HL-60 (cell line): ENCODE measurements around the gene TSC2.
"Not testable (repeated sequence)": the region's sequence is repeated elsewhere in the genome, so short reads cannot be mapped to it uniquely, and the experiment has no call there.

ENCODE experiments used
- DNase-seq, 2 experiments: peaks; one replicate each; pipeline ENCODE4 v3.0.0-alpha.2; 2010 to 2020; ENCODE audit warnings: low read depth in 1 of 2, low spot score in 1 of 2
- H3K27ac ChIP-seq: fragments of 250-450 bp; sonication (Bioruptor Pico); replicated peaks from 2 replicates; pipeline ENCODE4 v1.5.1; 2020; ENCODE audit warnings: mild to moderate bottlenecking, moderate library complexity
- H3K27me3 ChIP-seq: fragments of 250-450 bp; sonication (Bioruptor Pico); 2 replicates; pipeline ENCODE4 v1.5.1; 2021; ENCODE audit warnings: mild to moderate bottlenecking, moderate library complexity; ENCODE audit not compliant: insufficient read depth, poor library complexity, severe bottlenecking
- H3K4me3 ChIP-seq: replicated peaks from 2 replicates; pipeline ENCODE4 v1.5.1; 2011; ENCODE audit warnings: mild to moderate bottlenecking, control low read depth, low read length; ENCODE audit not compliant: insufficient read depth
- CTCF ChIP-seq: IDR thresholded peaks from one replicate; pipeline ENCODE4 v1.5.1; 2011; ENCODE audit warnings: low read length, control low read depth, inconsistent platforms; ENCODE audit not compliant: insufficient read depth
- GABPA ChIP-seq: IDR thresholded peaks from 2 replicates; pipeline ENCODE4 v1.6.1; 2012; ENCODE audit warnings: low read depth
- POLR2AphosphoS5 ChIP-seq: IDR thresholded peaks from 2 replicates; pipeline ENCODE4 v1.6.1; 2012; ENCODE audit warnings: low read depth
- SPI1 ChIP-seq: IDR thresholded peaks from 2 replicates; pipeline ENCODE4 v1.6.1; 2012; ENCODE audit warnings: low read depth, mild to moderate bottlenecking, borderline replicate concordance
- TF ChIP-seq, protein P1 (sequence below): IDR thresholded peaks from 2 replicates; pipeline ENCODE4 v1.6.1; 2012; ENCODE audit warnings: low read depth; ENCODE audit not compliant: insufficient replicate concordance

Gene TSC2

GRCh38 chr16:2095918-2096582, 48.3 kb downstream of the TSC2 start:
- no peak for DNase-seq
- no peak for TF ChIP-seq CTCF
- TF ChIP-seq POLR2AphosphoS5 = no peak
- no peak for TF ChIP-seq SPI1
- TF ChIP-seq, protein P1, sequence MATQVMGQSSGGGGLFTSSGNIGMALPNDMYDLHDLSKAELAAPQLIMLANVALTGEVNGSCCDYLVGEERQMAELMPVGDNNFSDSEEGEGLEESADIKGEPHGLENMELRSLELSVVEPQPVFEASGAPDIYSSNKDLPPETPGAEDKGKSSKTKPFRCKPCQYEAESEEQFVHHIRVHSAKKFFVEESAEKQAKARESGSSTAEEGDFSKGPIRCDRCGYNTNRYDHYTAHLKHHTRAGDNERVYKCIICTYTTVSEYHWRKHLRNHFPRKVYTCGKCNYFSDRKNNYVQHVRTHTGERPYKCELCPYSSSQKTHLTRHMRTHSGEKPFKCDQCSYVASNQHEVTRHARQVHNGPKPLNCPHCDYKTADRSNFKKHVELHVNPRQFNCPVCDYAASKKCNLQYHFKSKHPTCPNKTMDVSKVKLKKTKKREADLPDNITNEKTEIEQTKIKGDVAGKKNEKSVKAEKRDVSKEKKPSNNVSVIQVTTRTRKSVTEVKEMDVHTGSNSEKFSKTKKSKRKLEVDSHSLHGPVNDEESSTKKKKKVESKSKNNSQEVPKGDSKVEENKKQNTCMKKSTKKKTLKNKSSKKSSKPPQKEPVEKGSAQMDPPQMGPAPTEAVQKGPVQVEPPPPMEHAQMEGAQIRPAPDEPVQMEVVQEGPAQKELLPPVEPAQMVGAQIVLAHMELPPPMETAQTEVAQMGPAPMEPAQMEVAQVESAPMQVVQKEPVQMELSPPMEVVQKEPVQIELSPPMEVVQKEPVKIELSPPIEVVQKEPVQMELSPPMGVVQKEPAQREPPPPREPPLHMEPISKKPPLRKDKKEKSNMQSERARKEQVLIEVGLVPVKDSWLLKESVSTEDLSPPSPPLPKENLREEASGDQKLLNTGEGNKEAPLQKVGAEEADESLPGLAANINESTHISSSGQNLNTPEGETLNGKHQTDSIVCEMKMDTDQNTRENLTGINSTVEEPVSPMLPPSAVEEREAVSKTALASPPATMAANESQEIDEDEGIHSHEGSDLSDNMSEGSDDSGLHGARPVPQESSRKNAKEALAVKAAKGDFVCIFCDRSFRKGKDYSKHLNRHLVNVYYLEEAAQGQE = no peak
- no peak for TF ChIP-seq GABPA
- Histone ChIP-seq H3K27ac (no peak overlapping the region), H3K4me3 (no peak overlapping the region), H3K27me3 (no peaks in the 10 kb centered on the region)

- TF ChIP-seq SPI1 (no peak), CTCF (no peak), GABPA (no peak), POLR2AphosphoS5 (no peak)
- TF ChIP-seq, protein P1 = no peak
- no peak for DNase-seq
- no peaks in the 10 kb centered on the region for H3K27me3 ChIP-seq
- H3K4me3 ChIP-seq = no peak overlapping the region
- H3K27ac ChIP-seq = no peak overlapping the region
These were observed 49.2 kb downstream of the TSC2 start for GRCh38 chr16:2096853-2097595.

- DNase-seq, H3K27ac ChIP-seq, H3K27me3 ChIP-seq: not testable (repeated sequence)
These were observed 49.9 kb downstream of the TSC2 start for GRCh38 chr16:2097689-2098088.

DNA sequence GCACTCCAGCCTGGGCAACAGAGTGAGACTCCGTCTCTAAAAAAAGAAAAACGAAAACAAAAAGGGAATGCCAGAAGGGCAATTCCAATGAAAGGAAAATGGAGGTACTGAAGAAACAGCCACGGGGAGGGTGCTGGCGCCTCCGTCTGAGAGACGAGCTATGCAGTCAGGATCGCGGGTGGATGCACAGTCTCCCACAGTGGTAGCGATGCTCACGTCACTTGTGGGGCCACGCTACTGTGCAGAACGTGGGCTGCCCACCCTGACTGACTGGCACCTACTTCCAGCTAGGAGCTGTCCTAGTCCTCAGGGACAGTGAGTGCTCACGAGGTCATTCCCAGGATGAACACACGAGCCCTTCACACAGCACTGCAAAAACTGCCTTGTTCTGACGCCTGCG, 53.8 kb downstream of the TSC2 start:
- DNase-seq, H3K4me3 ChIP-seq, H3K27ac ChIP-seq, H3K27me3 ChIP-seq: not testable (repeated sequence)

More at GRCh38 chr16:2097689-2098088, 49.9 kb downstream of the TSC2 start:
- H3K4me3 ChIP-seq = not testable (repeated sequence)

DNA sequence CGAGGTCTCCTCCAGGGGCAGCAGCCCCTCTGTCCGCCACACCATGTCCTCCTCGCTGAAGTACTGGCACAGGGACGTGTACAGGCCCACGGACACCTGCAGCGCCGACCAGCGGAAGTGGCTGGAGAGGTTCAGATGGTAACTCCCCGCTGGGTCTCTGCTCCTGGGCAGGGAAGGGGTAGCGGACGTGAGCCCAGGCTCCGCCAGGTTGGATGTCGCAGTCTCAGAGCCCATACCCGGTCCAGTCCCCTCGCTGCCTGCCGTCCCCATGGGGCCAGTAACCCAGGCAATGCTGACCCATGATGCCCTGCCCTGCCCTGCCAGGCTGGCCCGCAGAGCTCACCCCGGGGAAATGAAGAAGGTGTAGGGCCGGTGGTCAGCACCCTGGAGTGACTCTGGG, 54.7 kb downstream of the TSC2 start:
- no peak for DNase-seq
- Histone ChIP-seq H3K27me3 (no peaks in the 10 kb centered on the region), H3K27ac (no peak overlapping the region), H3K4me3 (no peak overlapping the region)
- TF ChIP-seq CTCF = no peak
- no peak for TF ChIP-seq GABPA
- no peak for TF ChIP-seq POLR2AphosphoS5
- TF ChIP-seq SPI1 = no peak
- TF ChIP-seq, protein P1 = no peak

DNA sequence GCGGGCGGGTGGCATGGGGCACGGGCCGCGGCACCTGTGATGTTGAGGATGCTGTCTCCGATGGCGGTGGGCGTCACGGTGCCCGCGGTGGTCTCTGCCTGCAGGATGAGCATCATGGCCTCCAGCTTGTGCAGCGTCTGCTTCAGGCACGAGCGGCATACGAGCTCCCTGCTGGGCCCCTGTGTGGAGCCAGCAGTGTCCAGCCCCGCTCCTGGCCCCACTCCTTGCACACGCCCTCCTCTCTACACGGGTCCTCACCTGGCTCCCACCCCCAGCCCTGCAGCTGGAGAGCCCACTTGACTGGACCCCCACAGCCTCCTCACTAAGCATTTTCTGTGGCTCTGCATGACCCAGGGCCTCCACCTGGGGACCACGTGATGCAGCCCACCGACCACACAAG, 56.7 kb downstream of the TSC2 start:
- not testable (repeated sequence) for H3K4me3 ChIP-seq, H3K27ac ChIP-seq, DNase-seq, H3K27me3 ChIP-seq
